Ascending aorta (tissue), 2 donors: ENCODE results near the gene ANKRD22. TPM values are rescaled to one million over a fixed set of nuclear protein-coding genes. Genes with fewer than 3 reads are reported as not detected.

Experiments used
- DNase-seq, 2 donors: peaks; one replicate each; pipeline ENCODE4 v3.0.0-alpha.2; 2019; ENCODE audit warnings: low spot score in 2 of 2
- H3K27ac ChIP-seq, 2 donors: fragments of 200-600 bp; sonication (generic); one replicate each; pipeline ENCODE4 v1.5.1; 2016 to 2017; ENCODE audit warnings: mild to moderate bottlenecking in 1 of 2
- H3K27me3 ChIP-seq: fragments of 200-600 bp; sonication (generic); one replicate; pipeline ENCODE4 v1.5.1; 2017
- H3K36me3 ChIP-seq, 2 donors: fragments of 200-600 bp; sonication (generic); one replicate each; pipeline ENCODE4 v1.5.1; 2016
- H3K4me1 ChIP-seq, 2 donors: fragments of 200-600 bp; sonication (generic); one replicate each; pipeline ENCODE4 v1.5.1; 2016 to 2017; ENCODE audit warnings: mild to moderate bottlenecking in 1 of 2
- H3K4me3 ChIP-seq, 2 donors: fragments of 200-600 bp; sonication (generic); one replicate each; pipeline ENCODE4 v1.5.1; 2016 to 2017; ENCODE audit warnings: mild to moderate bottlenecking in 1 of 2
- H3K9me3 ChIP-seq, 2 donors: fragments of 200-600 bp; sonication (generic); one replicate each; pipeline ENCODE4 v1.5.1; 2016
- intact Hi-C: fragments of 100-400 bp; cut with DNase I; formaldehyde crosslinking; loops from one replicate; pipeline ENCODE4 v1.15.1; 2023
- total RNA-seq: library from RNA; depleted of rRNA; stranded (reverse); fragments of >200 nt; gene quantifications from one replicate; pipeline ENCODE4 v1.1.0, GENCODE V29; 2016
- TF ChIP-seq, protein P1 (sequence below), 3 experiments: fragments of 200-600 bp in 2 of 3; fragments of 450-650 bp in 1 of 3; sonication (generic) in 2 of 3; IDR thresholded peaks; one replicate each; pipeline ENCODE4 v1.5.1; 2016 to 2019; ENCODE audit warnings: antibody characterized with exemption in 3 of 3, mild to moderate bottlenecking in 1 of 3, moderate library complexity in 1 of 3

Gene ANKRD22
- total RNA-seq, 1 donor from 2014 or later, result not detected

DNA sequence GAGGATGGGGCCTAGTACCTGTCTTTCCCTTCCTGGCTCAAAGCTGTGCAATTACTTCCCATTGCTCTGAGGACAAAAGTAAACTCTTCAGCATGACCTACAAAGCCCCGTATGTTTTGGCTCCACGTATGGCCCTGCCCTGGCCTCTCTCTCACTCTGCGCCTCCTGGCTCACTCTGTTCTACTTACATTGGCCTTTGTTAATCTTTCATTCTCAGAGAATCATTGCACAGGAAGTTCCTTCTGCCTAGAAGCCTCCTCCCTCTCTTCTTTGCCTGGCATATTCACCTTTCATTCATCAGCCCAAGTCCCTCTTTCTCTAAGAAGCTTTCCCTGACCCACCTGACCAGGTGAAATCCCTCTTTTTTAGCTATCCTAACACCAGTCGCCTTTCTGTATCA, 25.3 kb downstream of the ANKRD22 start:
- DNase-seq, result no peak

DNA sequence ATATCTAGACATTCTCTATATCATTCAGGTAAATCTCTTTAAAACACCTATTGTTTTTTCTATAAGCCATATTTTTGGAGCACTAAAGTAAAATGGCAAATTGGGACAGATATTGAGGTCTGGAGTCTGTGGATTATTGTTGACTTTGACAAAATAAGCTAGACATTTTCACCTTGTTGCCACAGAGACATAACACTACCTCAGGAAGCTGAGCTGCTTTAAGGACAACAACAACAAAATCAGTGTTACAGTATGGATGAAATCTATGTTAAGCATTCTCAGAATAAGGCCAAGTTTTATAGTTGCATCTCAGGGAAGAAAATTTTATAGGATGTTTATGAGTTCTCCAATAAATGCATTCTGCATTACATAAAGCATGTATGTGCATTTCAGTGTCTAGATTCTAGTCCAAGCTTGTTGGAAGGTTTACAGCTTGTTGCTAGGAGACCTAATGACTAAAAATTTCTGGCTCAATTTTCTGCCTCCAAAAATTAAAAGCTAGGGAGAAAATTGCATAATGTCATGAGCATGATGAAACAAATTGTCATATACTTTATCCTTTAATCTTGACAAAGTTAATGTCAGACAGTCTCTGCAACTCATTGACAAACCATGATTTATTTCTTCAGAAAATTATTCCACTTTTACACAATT, 30.8 kb downstream of the ANKRD22 start:
- Histone ChIP-seq H3K36me3 (no peaks in the 10 kb centered on the region), H3K27me3 (no peaks in the 10 kb centered on the region), H3K4me3 (no peak overlapping the region), H3K9me3 (no peaks in the 10 kb centered on the region), H3K27ac (no peak overlapping the region), H3K4me1 (no peaks in the 10 kb centered on the region)
- TF ChIP-seq, protein P1, sequence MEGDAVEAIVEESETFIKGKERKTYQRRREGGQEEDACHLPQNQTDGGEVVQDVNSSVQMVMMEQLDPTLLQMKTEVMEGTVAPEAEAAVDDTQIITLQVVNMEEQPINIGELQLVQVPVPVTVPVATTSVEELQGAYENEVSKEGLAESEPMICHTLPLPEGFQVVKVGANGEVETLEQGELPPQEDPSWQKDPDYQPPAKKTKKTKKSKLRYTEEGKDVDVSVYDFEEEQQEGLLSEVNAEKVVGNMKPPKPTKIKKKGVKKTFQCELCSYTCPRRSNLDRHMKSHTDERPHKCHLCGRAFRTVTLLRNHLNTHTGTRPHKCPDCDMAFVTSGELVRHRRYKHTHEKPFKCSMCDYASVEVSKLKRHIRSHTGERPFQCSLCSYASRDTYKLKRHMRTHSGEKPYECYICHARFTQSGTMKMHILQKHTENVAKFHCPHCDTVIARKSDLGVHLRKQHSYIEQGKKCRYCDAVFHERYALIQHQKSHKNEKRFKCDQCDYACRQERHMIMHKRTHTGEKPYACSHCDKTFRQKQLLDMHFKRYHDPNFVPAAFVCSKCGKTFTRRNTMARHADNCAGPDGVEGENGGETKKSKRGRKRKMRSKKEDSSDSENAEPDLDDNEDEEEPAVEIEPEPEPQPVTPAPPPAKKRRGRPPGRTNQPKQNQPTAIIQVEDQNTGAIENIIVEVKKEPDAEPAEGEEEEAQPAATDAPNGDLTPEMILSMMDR (IDR thresholded peaks at IDR 0.05), result no peak
- intact Hi-C loops, result no loop called here
- no peak for DNase-seq

More for the DNA sequence above, 25.3 kb downstream of the ANKRD22 start:
- Histone ChIP-seq H3K27me3 (no peaks in the 10 kb centered on the region), H3K4me1 (no peaks in the 10 kb centered on the region), H3K9me3 (no peaks in the 10 kb centered on the region), H3K27ac (no peak overlapping the region), H3K4me3 (no peak overlapping the region), H3K36me3 (no peaks in the 10 kb centered on the region)
- TF ChIP-seq, protein P1 (IDR thresholded peaks at IDR 0.05), result no peak
- intact Hi-C loops, result no loop called here

DNA sequence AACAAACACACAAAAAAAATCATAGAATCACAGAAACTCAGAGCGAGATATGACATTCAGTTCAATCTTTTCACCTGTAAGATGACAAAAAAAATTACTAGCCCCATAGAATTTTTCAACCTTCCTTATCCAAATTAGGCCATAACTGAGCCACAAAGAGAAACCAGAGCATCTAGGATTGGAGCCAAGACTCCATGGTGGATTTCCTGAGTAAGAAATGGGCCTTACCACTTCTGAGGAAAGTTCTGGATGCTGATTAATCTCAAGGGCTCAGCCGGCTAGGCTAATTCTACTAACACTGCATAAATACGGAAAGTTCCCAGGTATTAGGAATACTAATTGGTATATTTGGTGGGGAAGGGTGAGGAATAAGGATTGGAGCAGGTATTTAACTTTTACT, 32.4 kb downstream of the ANKRD22 start:
- Histone ChIP-seq H3K27ac (no peak overlapping the region), H3K27me3 (no peaks in the 10 kb centered on the region), H3K4me1 (no peaks in the 10 kb centered on the region), H3K9me3 (no peaks in the 10 kb centered on the region), H3K36me3 (no peaks in the 10 kb centered on the region), H3K4me3 (no peak overlapping the region)
- intact Hi-C loops, result no loop called here
- no peak for DNase-seq
- TF ChIP-seq, protein P1 (IDR thresholded peaks at IDR 0.05), result no peak

DNA sequence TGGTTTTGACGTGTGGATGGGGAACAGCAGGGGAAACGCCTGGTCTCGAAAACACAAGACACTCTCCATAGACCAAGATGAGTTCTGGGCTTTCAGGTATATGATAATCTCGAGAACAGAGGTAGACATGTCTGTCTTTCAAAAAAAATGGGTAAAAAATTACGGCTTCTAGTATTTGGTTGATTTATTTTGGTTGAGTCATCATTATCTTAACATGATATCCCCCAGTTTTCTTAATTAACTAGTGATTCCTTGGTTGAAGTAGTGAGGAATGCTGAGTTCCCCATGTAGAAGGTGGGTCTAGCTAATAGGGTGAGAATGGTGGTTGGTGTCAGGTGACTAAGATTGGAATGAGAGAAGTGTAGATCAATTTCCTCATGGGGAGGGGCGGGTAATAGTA, 38.4 kb downstream of the ANKRD22 start:
- H3K36me3 ChIP-seq, result no peaks in the 10 kb centered on the region
- intact Hi-C loops, result no loop called here
- no peak overlapping the region for H3K27ac ChIP-seq
- H3K27me3 ChIP-seq, result no peaks in the 10 kb centered on the region
- no peak for DNase-seq
- no peaks in the 10 kb centered on the region for H3K4me1 ChIP-seq
- H3K4me3 ChIP-seq, result no peak overlapping the region
- TF ChIP-seq, protein P1 (IDR thresholded peaks at IDR 0.05), result no peak
- no peaks in the 10 kb centered on the region for H3K9me3 ChIP-seq

DNA sequence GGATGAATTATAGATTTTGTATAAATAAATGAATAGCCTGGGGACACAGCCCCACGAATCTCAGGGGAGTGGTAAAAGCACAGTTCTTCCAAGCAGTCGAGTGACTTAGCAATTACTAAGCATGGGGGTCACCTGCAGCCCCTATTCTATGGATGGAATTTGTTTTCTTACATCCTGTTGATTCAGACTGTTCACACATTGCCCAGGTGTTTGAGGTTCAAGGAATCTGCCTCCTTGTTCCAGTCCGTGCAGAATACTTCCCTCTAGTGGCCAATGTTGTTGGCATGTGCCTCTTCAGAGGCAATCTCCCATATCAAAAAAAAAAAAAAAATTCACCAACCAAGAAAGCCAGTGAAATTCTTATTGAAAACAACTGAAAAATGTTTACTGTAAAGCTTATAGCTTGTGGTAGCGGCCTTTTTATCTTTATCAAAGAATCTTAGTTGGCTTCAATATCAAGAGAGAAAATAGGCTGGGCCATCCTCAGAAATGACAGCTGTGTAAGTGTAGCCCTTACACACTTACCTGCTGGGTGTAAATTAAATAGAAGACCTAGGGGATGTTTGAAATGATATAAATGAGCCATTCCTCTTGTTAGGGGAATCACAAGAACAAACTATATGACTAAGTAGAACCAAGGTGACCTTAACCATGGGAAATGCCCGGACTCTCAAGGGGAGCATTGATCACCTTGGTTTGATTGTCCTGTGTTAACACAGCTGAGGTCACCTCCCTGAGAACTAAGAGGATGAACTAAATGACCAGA, 41.3 kb downstream of the ANKRD22 start:
- TF ChIP-seq, protein P1 (IDR thresholded peaks at IDR 0.05), result peak in 2 of 3 experiments; percentile 33 to 55
- no peaks in the 10 kb centered on the region for H3K36me3 ChIP-seq
- no peaks in the 10 kb centered on the region for H3K9me3 ChIP-seq
- H3K4me1 ChIP-seq, result no peaks in the 10 kb centered on the region
- no peak for DNase-seq
- H3K27me3 ChIP-seq, result no peaks in the 10 kb centered on the region
- intact Hi-C loops, result no loop called here
- H3K4me3 ChIP-seq, result no peak overlapping the region
- H3K27ac ChIP-seq, result no peak overlapping the region
